ENCODE results near the gene PTPN4.
"Not testable (repeated sequence)": the region's sequence is repeated elsewhere in the genome, so short reads cannot be mapped to it uniquely, and the experiment has no call there.

PTPN4 gene

GRCh38 chr2:119941388-119941787 is 181.7 kb downstream of the PTPN4 start:
- no peak for DNase-seq (ENCODE audit: low read depth in 3 of 3)

DNA sequence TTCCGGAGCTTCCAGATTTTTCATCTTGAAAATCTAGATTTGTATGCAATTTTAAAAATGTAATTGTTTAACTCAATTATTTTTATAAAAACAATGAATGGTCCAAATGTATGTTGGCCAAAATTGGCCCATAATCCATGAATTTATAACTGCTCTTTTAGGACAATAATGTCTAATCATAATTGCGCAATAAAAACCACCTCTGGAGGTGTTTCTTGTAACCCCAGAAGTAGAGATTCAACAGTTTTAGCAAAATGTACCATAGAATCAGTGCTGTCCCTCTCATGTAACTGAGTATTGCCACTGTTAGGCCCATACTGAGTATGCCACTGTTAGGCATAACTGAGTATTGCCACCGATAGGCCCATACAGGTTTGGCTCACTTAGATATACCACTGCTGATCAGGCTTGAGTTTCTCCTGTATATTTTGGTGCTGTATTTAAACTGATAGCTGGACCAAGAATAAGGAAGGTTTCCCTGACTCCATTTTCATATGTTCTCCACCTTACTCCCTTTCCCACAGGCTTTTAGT is 182.3 kb downstream of the PTPN4 start:
- no peak for DNase-seq (ENCODE audit: low read depth in 3 of 3)

- no peak for DNase-seq (ENCODE audit: low read depth in 3 of 3)
These were observed 183.3 kb downstream of the PTPN4 start for GRCh38 chr2:119943058-119943457.

DNA sequence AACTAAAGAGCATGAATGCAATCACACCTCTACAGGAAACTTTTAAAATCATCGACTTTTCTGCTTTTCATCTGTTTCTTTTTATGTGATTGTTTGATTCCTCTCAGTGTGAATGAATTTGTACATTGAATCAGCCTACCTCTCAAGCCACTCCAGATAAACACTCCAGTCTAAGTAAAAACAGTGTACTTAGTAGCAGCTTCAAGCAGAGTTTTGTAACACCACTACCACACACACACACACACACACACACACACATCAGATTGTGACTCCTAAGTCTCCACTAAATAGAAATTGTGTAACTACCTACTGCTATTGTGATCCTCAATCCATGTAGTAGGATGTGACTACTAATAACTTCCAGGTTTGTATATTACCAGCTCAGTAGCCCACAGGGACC is 187.8 kb downstream of the PTPN4 start:
- no peak for DNase-seq (ENCODE audit: low read depth in 3 of 3)

DNA sequence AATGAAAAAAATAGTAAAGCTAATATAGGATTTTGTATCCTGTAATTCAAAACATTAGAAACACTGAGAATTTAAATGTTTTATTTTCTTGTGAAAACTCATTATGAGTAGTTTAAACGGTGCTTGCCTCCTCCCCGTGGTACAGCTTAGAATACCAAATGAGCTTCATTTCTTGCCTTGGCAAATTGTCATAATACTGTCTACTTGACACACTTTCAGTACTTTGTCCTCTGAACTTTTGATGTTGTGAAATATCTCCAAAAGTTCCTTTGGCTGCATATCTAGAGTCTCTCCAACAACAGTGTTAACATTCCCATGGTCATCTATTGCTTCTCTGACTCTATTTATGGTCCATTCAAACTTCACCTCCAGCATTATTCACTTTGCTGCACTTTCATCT is 191.2 kb downstream of the PTPN4 start:
- DNase-seq (ENCODE audit: low read depth in 3 of 3) = no peak

DNA sequence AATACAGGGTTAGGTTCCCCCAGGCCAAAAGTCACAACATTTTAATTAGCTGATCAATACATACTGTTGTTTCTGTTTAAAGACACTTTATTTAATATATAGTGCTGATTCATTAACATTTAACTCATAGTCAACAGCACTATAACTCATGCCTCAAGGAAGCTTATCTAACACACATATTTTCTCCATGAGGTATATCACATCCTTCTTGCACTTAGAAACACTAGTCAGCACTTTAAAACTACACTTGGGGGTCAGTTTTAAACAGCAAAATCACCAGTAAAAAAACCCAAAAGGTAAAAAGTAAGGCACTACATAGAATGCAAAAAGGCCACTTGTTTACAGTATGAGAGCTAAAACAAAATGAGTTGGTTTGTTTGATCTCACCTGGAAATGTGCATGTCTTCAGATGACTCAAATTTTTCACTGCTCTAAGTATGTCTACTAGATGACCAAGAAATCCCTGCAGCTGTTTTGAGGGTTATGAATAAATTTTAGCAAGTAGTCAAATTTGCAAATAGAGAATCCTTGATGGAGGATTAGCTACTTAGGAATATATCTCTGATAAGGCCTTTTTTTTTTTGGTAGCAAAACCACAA is 199.0 kb downstream of the PTPN4 start:
- no peak for DNase-seq (ENCODE audit: low read depth in 3 of 3)

- no peak for DNase-seq (ENCODE audit: low read depth in 3 of 3)
These were observed 201.1 kb downstream of the PTPN4 start for GRCh38 chr2:119960821-119961220.

- DNase-seq (ENCODE audit: low read depth in 3 of 3) = no peak
These were observed 222.2 kb downstream of the PTPN4 start for GRCh38 chr2:119981896-119982295.

DNA sequence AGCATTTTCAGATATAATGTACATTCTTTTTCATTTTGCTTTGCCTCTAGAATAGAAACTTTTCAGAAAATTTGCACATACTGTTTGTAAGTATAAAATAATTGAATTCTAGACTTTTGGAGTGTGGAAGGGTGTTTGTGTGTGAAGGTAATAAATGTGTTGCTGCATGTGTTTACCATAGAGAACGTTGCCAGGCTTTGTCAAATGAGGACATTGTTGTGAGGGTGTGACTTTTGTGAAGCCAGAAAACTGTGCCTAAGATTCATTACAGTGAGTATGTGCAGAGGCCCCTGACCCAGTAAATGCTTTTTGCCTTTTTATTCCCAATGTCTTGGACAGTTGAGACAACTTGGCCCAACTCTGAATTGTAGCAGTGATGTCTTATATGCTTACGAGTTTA is 222.8 kb downstream of the PTPN4 start:
- DNase-seq (ENCODE audit: low read depth in 3 of 3) = no peak

- no peak for DNase-seq (ENCODE audit: low read depth in 3 of 3)
These were observed 223.4 kb downstream of the PTPN4 start for GRCh38 chr2:119983108-119983507.

DNA sequence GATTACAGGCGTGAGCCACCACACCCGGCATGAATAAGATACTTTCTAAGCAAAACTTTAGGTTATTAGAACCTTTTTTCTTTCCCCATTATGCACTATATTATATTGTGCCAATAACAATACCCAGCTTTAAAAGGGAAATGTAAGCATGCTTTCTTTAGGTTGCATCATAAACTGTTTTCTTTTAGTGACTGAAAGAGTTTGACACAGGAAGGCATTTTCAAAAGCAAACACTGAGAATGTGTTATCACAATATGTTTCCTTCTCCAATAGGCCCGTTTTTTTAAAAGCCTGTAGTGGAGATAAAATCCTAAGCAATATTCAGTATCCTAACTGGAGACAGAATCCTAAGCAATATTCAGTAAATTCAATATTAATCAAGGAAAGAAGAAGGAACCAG is 236.4 kb downstream of the PTPN4 start:
- DNase-seq (ENCODE audit: low read depth in 3 of 3) = no peak

DNA sequence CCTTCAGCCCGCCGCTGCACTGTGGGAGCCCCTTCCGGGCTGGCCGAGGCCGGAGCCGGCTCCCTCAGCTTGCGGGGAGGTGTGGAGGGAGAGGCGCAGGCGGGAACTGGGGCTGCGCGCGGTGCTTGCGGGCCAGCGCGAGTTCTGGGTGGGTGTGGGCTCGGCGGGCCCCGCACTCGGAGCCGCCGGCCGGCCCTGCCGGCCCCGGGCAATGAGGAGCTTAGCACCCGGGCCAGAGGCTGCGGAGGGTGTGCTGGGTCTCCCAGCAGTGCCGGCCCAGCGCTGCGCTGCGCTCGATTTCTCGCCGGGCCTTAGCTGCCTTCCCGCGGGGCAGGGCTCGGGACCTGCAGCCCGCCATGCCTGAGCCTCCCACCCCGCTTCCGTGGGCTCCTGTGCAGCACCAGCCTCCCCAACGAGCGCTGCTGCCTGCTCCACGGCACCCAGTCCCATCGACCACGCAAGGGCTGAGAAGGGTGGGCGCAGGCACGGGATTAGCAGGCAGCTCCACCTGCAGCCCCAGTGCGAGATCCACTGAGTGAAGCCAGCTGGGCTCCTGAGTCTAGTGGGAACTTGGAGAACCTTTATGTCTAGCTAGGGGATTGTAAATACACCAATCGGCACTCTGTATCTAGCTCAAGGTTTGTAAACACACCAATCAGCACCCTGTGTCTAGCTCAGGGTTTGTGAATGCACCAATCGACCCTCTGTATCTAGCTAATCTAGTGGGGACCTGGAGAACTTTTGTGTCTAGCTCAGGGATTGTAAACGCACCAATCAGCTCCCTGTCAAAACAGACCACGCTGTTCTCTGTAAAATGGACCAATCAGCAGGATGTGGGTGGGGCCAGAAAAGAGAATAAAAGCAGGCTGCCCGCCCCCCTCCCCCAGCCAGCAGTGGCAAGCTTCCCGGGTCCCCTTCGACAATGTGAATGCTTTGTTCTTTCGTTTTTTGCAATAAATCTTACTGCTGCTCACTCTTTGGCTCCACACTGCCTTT is 237.5 kb downstream of the PTPN4 start:
- not testable (repeated sequence) for DNase-seq (ENCODE audit: low read depth in 3 of 3)

- no peak for DNase-seq (ENCODE audit: low read depth in 3 of 3)
These were observed 241.7 kb downstream of the PTPN4 start for GRCh38 chr2:120001471-120001870.

DNA sequence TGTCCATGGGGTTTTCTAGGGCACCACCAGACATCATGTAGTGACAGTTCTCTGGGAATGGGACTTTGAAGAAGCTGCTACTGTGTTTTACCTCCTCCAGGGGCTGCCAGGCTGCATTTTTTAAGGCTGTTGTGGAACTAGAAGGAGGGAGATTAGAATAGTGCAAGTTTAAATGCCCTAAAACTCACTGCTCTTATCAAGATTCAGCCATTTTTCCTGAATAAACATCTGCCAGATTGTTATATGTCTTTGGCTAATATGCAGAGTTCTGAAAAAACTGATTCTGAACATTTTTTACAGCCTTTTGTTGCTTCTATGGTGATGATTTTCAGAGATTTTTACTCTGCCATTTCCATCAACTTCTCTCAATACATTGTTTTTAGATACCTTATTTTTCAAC is 244.5 kb downstream of the PTPN4 start:
- no peak for DNase-seq (ENCODE audit: low read depth in 3 of 3)

- DNase-seq (ENCODE audit: low read depth in 3 of 3) = no peak
These were observed 246.3 kb downstream of the PTPN4 start for GRCh38 chr2:120005834-120006521.

- DNase-seq (ENCODE audit: low read depth in 3 of 3) = no peak
These were observed 248.1 kb downstream of the PTPN4 start for GRCh38 chr2:120007851-120008250.

- no peak for DNase-seq (ENCODE audit: low read depth in 3 of 3)
These were observed 252.6 kb downstream of the PTPN4 start for GRCh38 chr2:120012363-120012762.

DNA sequence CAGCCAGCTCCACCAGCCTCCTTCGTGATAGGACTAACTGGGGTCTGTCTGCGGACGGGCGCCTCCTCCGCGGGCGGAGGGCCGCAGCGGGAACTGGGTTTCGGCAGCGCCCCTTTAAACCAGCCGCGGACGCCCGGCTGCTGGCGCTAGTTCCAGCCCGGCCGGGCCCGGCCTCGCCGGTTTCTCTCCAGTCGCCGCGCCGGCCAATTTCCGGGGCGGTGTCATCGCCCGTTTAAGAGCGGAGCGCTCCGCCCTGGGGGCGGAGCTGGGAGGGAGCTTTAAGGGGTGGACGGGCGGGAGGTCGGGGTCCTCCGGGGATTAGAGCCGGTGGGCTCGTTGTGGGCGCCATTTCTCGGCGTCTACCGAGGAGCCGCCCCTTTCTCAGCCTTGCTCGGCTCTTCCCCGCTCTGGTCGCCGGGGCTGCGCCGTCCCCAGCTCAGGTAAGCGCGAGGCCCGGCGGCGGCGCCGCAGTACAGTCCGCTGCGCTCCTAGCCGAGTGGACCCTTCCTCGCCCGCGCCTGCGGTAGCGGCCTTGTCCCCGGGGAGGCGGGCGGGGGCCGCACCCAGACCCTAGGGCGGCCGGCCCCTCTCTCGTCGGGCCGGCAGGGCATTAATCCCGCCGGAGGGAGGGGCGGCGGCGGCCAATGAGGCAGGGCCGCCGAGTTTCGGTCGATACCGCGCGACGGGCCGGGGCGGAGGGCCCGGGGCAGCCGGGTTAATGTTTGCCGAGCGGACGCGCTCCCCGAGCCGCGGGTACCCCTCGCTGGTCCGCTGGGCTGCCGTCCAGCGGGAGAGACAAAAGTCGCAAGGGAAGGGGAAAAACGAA is 253.3 kb downstream of the PTPN4 start, which contains the start of gene EPB41L5:
TSS of gene EPB41L5 (plus strand) at position 307 of the 826 bp plus-strand sequence. CDS start 6,008 bp downstream, outside the sequence.
- peak; percentile 60 to 82 (median 65) for DNase-seq (ENCODE audit: low read depth in 3 of 3)

GRCh38 chr2:120013597-120014223 is 254.0 kb downstream of the PTPN4 start:
- DNase-seq (ENCODE audit: low read depth in 3 of 3) = peak in 1 of 3 experiments; percentile 2

GRCh38 chr2:120014226-120014980 is 254.7 kb downstream of the PTPN4 start:
- DNase-seq (ENCODE audit: low read depth in 3 of 3) = no peak

Data from stimulated activated CD4-positive, alpha-beta T cell treated with anti-CD3 and anti-CD28 coated beads, TNF-alpha, amount 100 ng/mL, for 24 hours (primary cell).